Measurements from ENCODE around the gene QARS1. TPM values are rescaled to one million over a fixed set of nuclear protein-coding genes. Genes with fewer than 3 reads are reported as not detected.

The QARS1 gene
- total and polyA plus RNA-seq, 12 donors, result 120 to 369 (median 206) TPM

- Histone ChIP-seq H3K27me3 (no peaks in the 10 kb centered on the region), H3K4me1 (no peaks in the 10 kb centered on the region), H3K27ac (no peak overlapping the region), H3K4me3 (no peak overlapping the region), H3K36me3 (peaks cover 0 to 98% (median 30%) of the 10 kb centered on the region in 9 donors), H3K9me3 (no peaks in the 10 kb centered on the region)
- 97 to 98% methylated on average over 10 of the region's 10 CpGs for WGBS, 2 donors
- intact Hi-C loops (cut with DNase I), result no loop called here
- no peak for TF ChIP-seq CTCF (IDR thresholded peaks at IDR 0.05)
- ATAC-seq (peak in 2 of 8 donors; percentile 15 to 31), DNase-seq (no peak)
These were observed 47.3 kb downstream of the QARS1 start for GRCh38 chr3:49057268-49057667.

- 97 to 100% methylated on average over 2 of the region's 2 CpGs for WGBS, 2 donors
- no peaks in the 10 kb centered on the region for H3K4me1 ChIP-seq
- ATAC-seq (no peak), DNase-seq (no peak)
- H3K4me3 ChIP-seq, result no peak overlapping the region
- intact Hi-C loops (cut with DNase I), result no loop called here
- peaks cover 0 to 89% (median 32%) of the 10 kb centered on the region in 9 donors for H3K36me3 ChIP-seq
- H3K27ac ChIP-seq, result no peak overlapping the region
- TF ChIP-seq CTCF (IDR thresholded peaks at IDR 0.05), result no peak
- no peaks in the 10 kb centered on the region for H3K9me3 ChIP-seq
- H3K27me3 ChIP-seq, result no peaks in the 10 kb centered on the region
These were observed 50.2 kb downstream of the QARS1 start for GRCh38 chr3:49054344-49054862.

DNA sequence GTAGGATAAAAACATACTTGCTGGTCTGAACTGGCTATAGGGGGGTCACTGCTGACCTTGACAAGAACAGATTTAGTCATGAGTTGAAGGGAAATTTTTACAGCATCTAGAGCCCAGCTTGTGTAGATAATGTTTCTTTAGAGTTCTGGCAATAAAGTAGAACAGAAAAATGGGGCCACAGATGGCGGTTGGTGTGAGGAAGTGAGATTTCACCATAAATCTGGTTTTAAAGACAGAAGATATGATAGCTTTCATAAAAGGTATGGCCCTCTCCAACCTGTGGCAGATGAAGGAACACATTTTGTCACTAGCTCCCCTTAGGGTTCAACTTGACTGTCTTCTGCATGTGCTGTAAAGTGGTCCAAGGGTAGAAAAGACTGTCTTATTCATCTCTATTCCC, 51.0 kb downstream of the QARS1 start:
- ATAC-seq (no peak), DNase-seq (no peak)
- peaks cover 0 to 90% (median 32%) of the 10 kb centered on the region in 9 donors for H3K36me3 ChIP-seq
- H3K4me1 ChIP-seq, result no peaks in the 10 kb centered on the region
- TF ChIP-seq CTCF (IDR thresholded peaks at IDR 0.05), result no peak
- H3K4me3 ChIP-seq, result no peak overlapping the region
- no peak overlapping the region for H3K27ac ChIP-seq
- 93 to 97% methylated on average over 1 of the region's 1 CpG for WGBS, 2 donors
- intact Hi-C loops (cut with DNase I), result no loop called here
- H3K9me3 ChIP-seq, result no peaks in the 10 kb centered on the region
- H3K27me3 ChIP-seq, result no peaks in the 10 kb centered on the region

Small RNAs within 50 kb of the gene (microRNA-seq; reads per million reads assigned to microRNA genes)
- gene MIR6890, result 0 reads per million in 2 donors

Other genes with a start within 250 kb of the QARS1 start
- gene SLC25A20, start 205.9 kb downstream of the QARS1 start, total RNA-seq, result 100 to 1,000 TPM in 1 of 10 donors, 10 to 100 TPM in 9; 42.5 to 129 (median 82.6) TPM
- 10 to 100 TPM; 36.7 to 45.7 TPM for gene SLC25A20, start 205.9 kb downstream of the QARS1 start, polyA plus RNA-seq
- 100 to 1,000 TPM in 9 of 10 donors, 10 to 100 TPM in 1; 84.0 to 177 (median 147) TPM for gene ARIH2, start 185.9 kb downstream of the QARS1 start, total RNA-seq
- 100 to 1,000 TPM in 1 of 2 donors, 10 to 100 TPM in 1; 41.9 to 104 TPM for gene ARIH2, start 185.9 kb downstream of the QARS1 start, polyA plus RNA-seq
- 10 to 100 TPM; 23.8 to 41.7 (median 30.8) TPM for gene P4HTM, start 114.5 kb downstream of the QARS1 start, total RNA-seq
- 10 to 100 TPM; 25.8 to 30.9 TPM for gene P4HTM, start 114.5 kb downstream of the QARS1 start, polyA plus RNA-seq
- 10 to 100 TPM; 70.4 to 98.8 (median 76.5) TPM for gene WDR6, start 97.4 kb downstream of the QARS1 start, total RNA-seq
- 100 to 1,000 TPM in 1 of 2 donors, 10 to 100 TPM in 1; 77.5 to 126 TPM for gene WDR6, start 97.4 kb downstream of the QARS1 start, polyA plus RNA-seq
- gene DALRD3, start 86.2 kb downstream of the QARS1 start, total RNA-seq, result 10 to 100 TPM in 8 of 10 donors, 1 to 10 TPM in 2; 7.6 to 17.8 (median 13.9) TPM
- 10 to 100 TPM; 15.2 to 16.1 TPM for gene DALRD3, start 86.2 kb downstream of the QARS1 start, polyA plus RNA-seq
- gene NDUFAF3, start 82.6 kb downstream of the QARS1 start, total RNA-seq, result 100 to 1,000 TPM; 154 to 186 (median 167) TPM
- gene NDUFAF3, start 82.6 kb downstream of the QARS1 start, polyA plus RNA-seq, result 100 to 1,000 TPM; 184 to 280 TPM
- gene IMPDH2, start 75.4 kb downstream of the QARS1 start, total RNA-seq, result 10 to 100 TPM; 40.7 to 70.3 (median 58.4) TPM
- 100 to 1,000 TPM in 1 of 2 donors, 10 to 100 TPM in 1; 84.0 to 105 TPM for gene IMPDH2, start 75.4 kb downstream of the QARS1 start, polyA plus RNA-seq
- 10 to 100 TPM; 54.5 to 72.5 (median 58.7) TPM for gene QRICH1, start 10.7 kb downstream of the QARS1 start, total RNA-seq
- gene QRICH1, start 10.7 kb downstream of the QARS1 start, polyA plus RNA-seq, result 10 to 100 TPM; 21.1 to 34.2 TPM
- 10 to 100 TPM; 47.5 to 78.1 (median 62.5) TPM for gene USP19, start 16.1 kb upstream of the QARS1 start, total RNA-seq
- gene USP19, start 16.1 kb upstream of the QARS1 start, polyA plus RNA-seq, result 10 to 100 TPM; 18.1 to 20.2 TPM
- gene LAMB2, start 28.3 kb upstream of the QARS1 start, total RNA-seq, result 100 to 1,000 TPM; 575 to 961 (median 776) TPM
- 1,000 to 10,000 TPM in 1 of 2 donors, 100 to 1,000 TPM in 1; 423 to 1,204 TPM for gene LAMB2, start 28.3 kb upstream of the QARS1 start, polyA plus RNA-seq
- gene CCDC71, start 61.6 kb upstream of the QARS1 start, total RNA-seq, result 10 to 100 TPM; 10.4 to 16.9 (median 12.3) TPM
- 10 to 100 TPM in 1 of 2 donors, 1 to 10 TPM in 1; 7.2 to 16.3 TPM for gene CCDC71, start 61.6 kb upstream of the QARS1 start, polyA plus RNA-seq
- 100 to 1,000 TPM in 9 of 10 donors, 10 to 100 TPM in 1; 87.9 to 190 (median 118) TPM for gene KLHDC8B, start 66.8 kb upstream of the QARS1 start, total RNA-seq
- gene KLHDC8B, start 66.8 kb upstream of the QARS1 start, polyA plus RNA-seq, result 100 to 1,000 TPM in 1 of 2 donors, 10 to 100 TPM in 1; 56.2 to 121 TPM
- 1 to 10 TPM; 2.3 to 4.1 (median 2.8) TPM for gene C3orf62, start 172.5 kb upstream of the QARS1 start, total RNA-seq
- gene C3orf62, start 172.5 kb upstream of the QARS1 start, polyA plus RNA-seq, result 1 to 10 TPM; 2.4 to 9.1 TPM
- gene USP4, start 235.3 kb upstream of the QARS1 start, total RNA-seq, result 10 to 100 TPM; 35.4 to 48.3 (median 43.5) TPM
- 10 to 100 TPM; 19.9 to 52.4 TPM for gene USP4, start 235.3 kb upstream of the QARS1 start, polyA plus RNA-seq

Measured in heart right ventricle (tissue), 16 donors.